ENCODE measurements around the gene NBEA.

DNA sequence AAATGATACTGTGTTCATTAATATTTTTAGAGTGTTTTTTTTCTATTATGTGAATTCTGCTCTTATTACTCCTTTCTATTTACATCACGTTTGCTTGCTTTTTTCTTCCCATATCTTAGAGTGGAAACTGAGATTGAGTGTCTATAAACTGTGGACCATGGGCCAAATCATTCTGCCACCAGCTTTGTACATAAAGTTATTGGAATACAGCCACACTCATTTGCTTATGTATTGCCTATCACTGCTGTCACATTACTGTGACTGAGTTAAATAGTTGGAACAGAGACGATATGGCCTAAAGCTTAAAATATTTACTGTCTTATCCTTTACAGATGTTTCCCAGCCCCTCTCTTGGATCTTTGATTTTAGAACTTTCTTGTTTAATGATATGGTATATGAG, 274.1 kb downstream of the NBEA start:
- TF ChIP-seq, protein P1, sequence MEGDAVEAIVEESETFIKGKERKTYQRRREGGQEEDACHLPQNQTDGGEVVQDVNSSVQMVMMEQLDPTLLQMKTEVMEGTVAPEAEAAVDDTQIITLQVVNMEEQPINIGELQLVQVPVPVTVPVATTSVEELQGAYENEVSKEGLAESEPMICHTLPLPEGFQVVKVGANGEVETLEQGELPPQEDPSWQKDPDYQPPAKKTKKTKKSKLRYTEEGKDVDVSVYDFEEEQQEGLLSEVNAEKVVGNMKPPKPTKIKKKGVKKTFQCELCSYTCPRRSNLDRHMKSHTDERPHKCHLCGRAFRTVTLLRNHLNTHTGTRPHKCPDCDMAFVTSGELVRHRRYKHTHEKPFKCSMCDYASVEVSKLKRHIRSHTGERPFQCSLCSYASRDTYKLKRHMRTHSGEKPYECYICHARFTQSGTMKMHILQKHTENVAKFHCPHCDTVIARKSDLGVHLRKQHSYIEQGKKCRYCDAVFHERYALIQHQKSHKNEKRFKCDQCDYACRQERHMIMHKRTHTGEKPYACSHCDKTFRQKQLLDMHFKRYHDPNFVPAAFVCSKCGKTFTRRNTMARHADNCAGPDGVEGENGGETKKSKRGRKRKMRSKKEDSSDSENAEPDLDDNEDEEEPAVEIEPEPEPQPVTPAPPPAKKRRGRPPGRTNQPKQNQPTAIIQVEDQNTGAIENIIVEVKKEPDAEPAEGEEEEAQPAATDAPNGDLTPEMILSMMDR (tag by site-specific recombination; IDR thresholded peaks at IDR 0.05) = no peak
- no peak for TF ChIP-seq ZNF311 (tag by site-specific recombination; IDR thresholded peaks at IDR 0.05; ENCODE audit: borderline replicate concordance)
